Hepatocyte (in vitro differentiated cells): ENCODE measurements around the gene TPM3. TPM values are rescaled to one million over a fixed set of nuclear protein-coding genes. Genes with fewer than 3 reads are reported as not detected.
A peak's percentile ranks its signal among the peaks of the same experiment; 100 is the strongest.

Source experiments
- DNase-seq: peaks from one replicate; pipeline ENCODE4 v3.0.0-alpha.2; 2016; ENCODE audit warnings: low spot score
- H2AFZ ChIP-seq: fragments of 200-600 bp; sonication (generic); 2 replicates; pipeline ENCODE4 v1.6.0; 2016; ENCODE audit warnings: antibody characterized with exemption, mild to moderate bottlenecking
- H3K27ac ChIP-seq: fragments of 200-600 bp; sonication (generic); 2 replicates; pipeline ENCODE4 v1.5.1; 2016; ENCODE audit warnings: mild to moderate bottlenecking
- H3K27me3 ChIP-seq: fragments of 200-600 bp; sonication (generic); 2 replicates; pipeline ENCODE4 v1.6.1; 2016
- H3K36me3 ChIP-seq: fragments of 200-600 bp; sonication (generic); replicated peaks from 2 replicates; pipeline ENCODE4 v1.5.1; 2016; ENCODE audit warnings: low read depth; ENCODE audit not compliant: insufficient read depth
- H3K4me1 ChIP-seq: fragments of 200-600 bp; sonication (generic); 2 replicates; pipeline ENCODE4 v1.5.1; 2016; ENCODE audit warnings: mild to moderate bottlenecking, moderate library complexity; ENCODE audit not compliant: insufficient read depth
- H3K4me2 ChIP-seq: fragments of 200-600 bp; sonication (generic); 2 replicates; pipeline ENCODE4 v1.6.0; 2016
- H3K4me3 ChIP-seq: fragments of 200-600 bp; sonication (generic); 2 replicates; pipeline ENCODE4 v1.5.1; 2016; ENCODE audit warnings: mild to moderate bottlenecking
- H3K79me2 ChIP-seq: fragments of 200-600 bp; sonication (generic); 2 replicates; pipeline ENCODE4 v1.6.0; 2017; ENCODE audit warnings: mild to moderate bottlenecking
- H3K9me2 ChIP-seq: fragments of 200-600 bp; sonication (generic); replicated peaks from 2 replicates; pipeline ENCODE4 v1.6.0; 2017; ENCODE audit warnings: mild to moderate bottlenecking; ENCODE audit not compliant: insufficient read depth
- H3K9me3 ChIP-seq: fragments of 200-600 bp; sonication (generic); 2 replicates; pipeline ENCODE4 v1.5.1; 2016; ENCODE audit warnings: low read depth, mild to moderate bottlenecking
- H4K20me1 ChIP-seq: fragments of 200-600 bp; sonication (generic); 2 replicates; pipeline ENCODE4 v1.6.0; 2016; ENCODE audit warnings: mild to moderate bottlenecking; ENCODE audit not compliant: insufficient read depth, poor library complexity, severe bottlenecking
- CTCF ChIP-seq: fragments of 200-600 bp; sonication (generic); IDR thresholded peaks from 2 replicates; pipeline ENCODE4 v1.5.1; 2016; ENCODE audit warnings: antibody characterized with exemption, mild to moderate bottlenecking; ENCODE audit not compliant: poor library complexity
- EZH2 ChIP-seq: fragments of 200-600 bp; sonication (generic); IDR thresholded peaks from 2 replicates; pipeline ENCODE4 v1.6.1; 2016; ENCODE audit warnings: antibody characterized with exemption, mild to moderate bottlenecking, borderline replicate concordance
- EZH2phosphoT487 ChIP-seq: fragments of 200-600 bp; sonication (generic); IDR thresholded peaks from one replicate; pipeline ENCODE4 v1.6.1; 2018; ENCODE audit warnings: antibody characterized with exemption, mild to moderate bottlenecking, low read depth, moderate library complexity; ENCODE audit not compliant: unreplicated experiment, severe bottlenecking
- WGBS: methylation state at CpG from one replicate; pipeline ENCODE4 v1.1.6; 2016; ENCODE audit warnings: low lambda C conversion rate; ENCODE audit errors: missing lambda C conversion rate; 5-methylcytosine and 5-hydroxymethylcytosine counted together
- polyA plus RNA-seq: library from polyadenylated mRNA; unstranded; fragments of >200 nt; fragmentation: Nextera tagmentation; extraction: Ambion mirVana; gene quantifications from 2 replicates; pipeline ENCODE4 v1.2.1, GENCODE V29; 2016
- total RNA-seq: library from RNA; depleted of rRNA; stranded (reverse); fragments of >200 nt; gene quantifications from 2 replicates; pipeline ENCODE4 v1.2.3, GENCODE V29; 2014

The TPM3 gene
- total and polyA plus RNA-seq, 2 experiments from 2014 or later, result 321 to 440 TPM

GRCh38 chr1:154221278-154222001 is 29.5 kb upstream of the TPM3 start:
- peaks cover 91% of the 10 kb centered on the region for H3K79me2 ChIP-seq
- H3K4me2 ChIP-seq, result peak overlapping the region; percentile 85
- H3K9me2 ChIP-seq, result no peaks in the 10 kb centered on the region
- H3K9me3 ChIP-seq, result no peaks in the 10 kb centered on the region
- no peaks in the 10 kb centered on the region for H3K27me3 ChIP-seq
- peak; percentile 75 for DNase-seq
- TF ChIP-seq EZH2phosphoT487 (no peak), CTCF (no peak), EZH2 (no peak)
- peak overlapping the region; percentile 100 for H3K27ac ChIP-seq
- WGBS, result 1% methylated on average over 17 of the region's 28 CpGs
- peak overlapping the region; percentile 71 for H3K4me3 ChIP-seq
- peak overlapping the region; percentile 29 for H2AFZ ChIP-seq
- H3K4me1 ChIP-seq, result peaks cover 30% of the 10 kb centered on the region
- peaks cover 58% of the 10 kb centered on the region for H4K20me1 ChIP-seq
- H3K36me3 ChIP-seq, result no peaks in the 10 kb centered on the region

GRCh38 chr1:154220970-154221277 is 29.0 kb upstream of the TPM3 start:
- peak overlapping the region; percentile 29 for H2AFZ ChIP-seq
- no peak for DNase-seq

GRCh38 chr1:154220071-154220969 is 28.4 kb upstream of the TPM3 start, which contains the start of gene UBAP2L:
Gene UBAP2L, plus strand, starts transcription at chr1:154220955. Its CDS starts 4,169 bp downstream, at chr1:154225124.
- H4K20me1 ChIP-seq, result peaks cover 47% of the 10 kb centered on the region

More at GRCh38 chr1:154220970-154221277, 29.0 kb upstream of the TPM3 start:
- no peak for TF ChIP-seq EZH2
- no peak for TF ChIP-seq EZH2phosphoT487
- no peak for TF ChIP-seq CTCF
- peaks cover 91% of the 10 kb centered on the region for H3K79me2 ChIP-seq
- peak overlapping the region; percentile 71 for H3K4me3 ChIP-seq
- WGBS, result 6% methylated on average over 8 of the region's 33 CpGs
- no peaks in the 10 kb centered on the region for H3K9me2 ChIP-seq
- H3K27me3 ChIP-seq, result no peaks in the 10 kb centered on the region
- H3K36me3 ChIP-seq, result no peaks in the 10 kb centered on the region
- H3K4me1 ChIP-seq, result peaks cover 30% of the 10 kb centered on the region
- H3K4me2 ChIP-seq, result peak overlapping the region; percentile 85
- H3K27ac ChIP-seq, result peak overlapping the region; percentile 100
- no peaks in the 10 kb centered on the region for H3K9me3 ChIP-seq
- peaks cover 53% of the 10 kb centered on the region for H4K20me1 ChIP-seq

More at GRCh38 chr1:154220071-154220969, 28.4 kb upstream of the TPM3 start, which contains the start of gene UBAP2L:
- H3K27me3 ChIP-seq, result no peaks in the 10 kb centered on the region
- peak within 1 kb of the TSS; percentile 85 for H3K4me2 ChIP-seq
- no peaks in the 10 kb centered on the region for H3K9me2 ChIP-seq
- TF ChIP-seq EZH2 (no peak), CTCF (no peak), EZH2phosphoT487 (no peak)
- H3K36me3 ChIP-seq, result no peaks in the 10 kb centered on the region
- H3K79me2 ChIP-seq, result peaks cover 89% of the 10 kb centered on the region
- DNase-seq, result peak; percentile 99
- under 1% methylated on average over 58 of the region's 73 CpGs for WGBS
- no peaks in the 10 kb centered on the region for H3K9me3 ChIP-seq
- peak within 1 kb of the TSS; percentile 41 for H2AFZ ChIP-seq
- H3K4me3 ChIP-seq, result peak within 1 kb of the TSS; percentile 71
- peak within 1 kb of the TSS; percentile 100 for H3K27ac ChIP-seq
- peaks cover 30% of the 10 kb centered on the region for H3K4me1 ChIP-seq
